Measurements from ENCODE around the gene STAG1. TPM values are rescaled to one million over a fixed set of nuclear protein-coding genes. Genes with fewer than 3 reads are reported as not detected.

The STAG1 gene
- total and polyA plus RNA-seq, 2 experiments from 2014 or later, result 9.0 to 21.9 TPM

GRCh38 chr3:136535906-136536305 is 216.3 kb downstream of the STAG1 start:
- H3K36me3 ChIP-seq (ENCODE audit: insufficient read depth), result no peaks in the 10 kb centered on the region
- H4K20me1 ChIP-seq (replicated peaks; ENCODE audit: insufficient read depth), result no peaks in the 10 kb centered on the region
- H3K4me3 ChIP-seq, result no peak overlapping the region
- Mint-ChIP-seq H3K4me1 (no peaks in the 10 kb centered on the region), H3K27ac (no peak overlapping the region), H3K9me3 (no peaks in the 10 kb centered on the region), H3K27me3 (ENCODE audit: insufficient read depth, low read depth, poor library complexity) (peaks cover under 1% of the 10 kb centered on the region), H3K36me3 (ENCODE audit: low read depth) (no peaks in the 10 kb centered on the region; the same call in 2 of the 3 replicates), H3K4me3 (no peak overlapping the region)
- H3K79me2 ChIP-seq (replicated peaks; ENCODE audit: insufficient read depth), result peaks cover 9% of the 10 kb centered on the region; the same call in 1 of the 2 replicates
- no peaks in the 10 kb centered on the region for H3K27me3 ChIP-seq (ENCODE audit: insufficient read depth)
- ATAC-seq, result no peak
- no peak for DNase-seq (ENCODE audit: low spot score)
- H3F3A ChIP-seq (replicated peaks; ENCODE audit: low read depth), result no peaks in the 10 kb centered on the region
- H3K4me2 ChIP-seq, result no peak overlapping the region
- no peak overlapping the region for H2AFZ ChIP-seq
- 0 out of 2 replicates have a peak, but pooled peaks cover 2% of the 10 kb centered on the region for H3K9me2 ChIP-seq (ENCODE audit: insufficient read depth)
- H3K4me1 ChIP-seq (ENCODE audit: insufficient read depth), result no peaks in the 10 kb centered on the region
- TF ChIP-seq EZH2phosphoT487 (IDR thresholded peaks at IDR 0.05; ENCODE audit: unreplicated experiment) (no peak), CREB1 (CRISPR knock-in tag; IDR thresholded peaks at IDR 0.05; ENCODE audit: low read depth) (no peak), JUNB (IDR thresholded peaks at IDR 0.05; ENCODE audit: unreplicated experiment) (no peak)
- TF ChIP-seq, protein P1, sequence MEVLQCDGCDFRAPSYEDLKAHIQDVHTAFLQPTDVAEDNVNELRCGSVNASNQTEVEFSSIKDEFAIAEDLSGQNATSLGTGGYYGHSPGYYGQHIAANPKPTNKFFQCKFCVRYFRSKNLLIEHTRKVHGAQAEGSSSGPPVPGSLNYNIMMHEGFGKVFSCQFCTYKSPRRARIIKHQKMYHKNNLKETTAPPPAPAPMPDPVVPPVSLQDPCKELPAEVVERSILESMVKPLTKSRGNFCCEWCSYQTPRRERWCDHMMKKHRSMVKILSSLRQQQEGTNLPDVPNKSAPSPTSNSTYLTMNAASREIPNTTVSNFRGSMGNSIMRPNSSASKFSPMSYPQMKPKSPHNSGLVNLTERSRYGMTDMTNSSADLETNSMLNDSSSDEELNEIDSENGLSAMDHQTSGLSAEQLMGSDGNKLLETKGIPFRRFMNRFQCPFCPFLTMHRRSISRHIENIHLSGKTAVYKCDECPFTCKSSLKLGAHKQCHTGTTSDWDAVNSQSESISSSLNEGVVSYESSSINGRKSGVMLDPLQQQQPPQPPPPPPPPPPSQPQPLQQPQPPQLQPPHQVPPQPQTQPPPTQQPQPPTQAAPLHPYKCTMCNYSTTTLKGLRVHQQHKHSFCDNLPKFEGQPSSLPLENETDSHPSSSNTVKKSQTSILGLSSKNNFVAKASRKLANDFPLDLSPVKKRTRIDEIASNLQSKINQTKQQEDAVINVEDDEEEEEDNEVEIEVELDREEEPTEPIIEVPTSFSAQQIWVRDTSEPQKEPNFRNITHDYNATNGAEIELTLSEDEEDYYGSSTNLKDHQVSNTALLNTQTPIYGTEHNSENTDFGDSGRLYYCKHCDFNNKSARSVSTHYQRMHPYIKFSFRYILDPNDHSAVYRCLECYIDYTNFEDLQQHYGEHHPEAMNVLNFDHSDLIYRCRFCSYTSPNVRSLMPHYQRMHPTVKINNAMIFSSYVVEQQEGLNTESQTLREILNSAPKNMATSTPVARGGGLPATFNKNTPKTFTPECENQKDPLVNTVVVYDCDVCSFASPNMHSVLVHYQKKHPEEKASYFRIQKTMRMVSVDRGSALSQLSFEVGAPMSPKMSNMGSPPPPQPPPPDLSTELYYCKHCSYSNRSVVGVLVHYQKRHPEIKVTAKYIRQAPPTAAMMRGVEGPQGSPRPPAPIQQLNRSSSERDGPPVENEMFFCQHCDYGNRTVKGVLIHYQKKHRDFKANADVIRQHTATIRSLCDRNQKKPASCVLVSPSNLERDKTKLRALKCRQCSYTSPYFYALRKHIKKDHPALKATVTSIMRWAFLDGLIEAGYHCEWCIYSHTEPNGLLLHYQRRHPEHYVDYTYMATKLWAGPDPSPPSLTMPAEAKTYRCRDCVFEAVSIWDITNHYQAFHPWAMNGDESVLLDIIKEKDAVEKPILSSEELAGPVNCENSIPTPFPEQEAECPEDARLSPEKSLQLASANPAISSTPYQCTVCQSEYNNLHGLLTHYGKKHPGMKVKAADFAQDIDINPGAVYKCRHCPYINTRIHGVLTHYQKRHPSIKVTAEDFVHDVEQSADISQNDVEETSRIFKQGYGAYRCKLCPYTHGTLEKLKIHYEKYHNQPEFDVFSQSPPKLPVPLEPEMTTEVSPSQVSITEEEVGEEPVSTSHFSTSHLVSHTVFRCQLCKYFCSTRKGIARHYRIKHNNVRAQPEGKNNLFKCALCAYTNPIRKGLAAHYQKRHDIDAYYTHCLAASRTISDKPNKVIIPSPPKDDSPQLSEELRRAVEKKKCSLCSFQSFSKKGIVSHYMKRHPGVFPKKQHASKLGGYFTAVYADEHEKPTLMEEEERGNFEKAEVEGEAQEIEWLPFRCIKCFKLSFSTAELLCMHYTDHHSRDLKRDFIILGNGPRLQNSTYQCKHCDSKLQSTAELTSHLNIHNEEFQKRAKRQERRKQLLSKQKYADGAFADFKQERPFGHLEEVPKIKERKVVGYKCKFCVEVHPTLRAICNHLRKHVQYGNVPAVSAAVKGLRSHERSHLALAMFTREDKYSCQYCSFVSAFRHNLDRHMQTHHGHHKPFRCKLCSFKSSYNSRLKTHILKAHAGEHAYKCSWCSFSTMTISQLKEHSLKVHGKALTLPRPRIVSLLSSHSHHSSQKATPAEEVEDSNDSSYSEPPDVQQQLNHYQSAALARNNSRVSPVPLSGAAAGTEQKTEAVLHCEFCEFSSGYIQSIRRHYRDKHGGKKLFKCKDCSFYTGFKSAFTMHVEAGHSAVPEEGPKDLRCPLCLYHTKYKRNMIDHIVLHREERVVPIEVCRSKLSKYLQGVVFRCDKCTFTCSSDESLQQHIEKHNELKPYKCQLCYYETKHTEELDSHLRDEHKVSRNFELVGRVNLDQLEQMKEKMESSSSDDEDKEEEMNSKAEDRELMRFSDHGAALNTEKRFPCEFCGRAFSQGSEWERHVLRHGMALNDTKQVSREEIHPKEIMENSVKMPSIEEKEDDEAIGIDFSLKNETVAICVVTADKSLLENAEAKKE (CRISPR knock-in tag; IDR thresholded peaks at IDR 0.05), result no peak
- no peak overlapping the region for H3K27ac ChIP-seq (ENCODE audit: low read depth)

- no peak overlapping the region for H3K27ac Mint-ChIP-seq
- Histone ChIP-seq H4K20me1 (replicated peaks; ENCODE audit: insufficient read depth) (no peaks in the 10 kb centered on the region), H3K27me3 (ENCODE audit: insufficient read depth) (no peaks in the 10 kb centered on the region), H3K4me2 (no peak overlapping the region), H3K4me1 (ENCODE audit: insufficient read depth) (peaks cover 9% of the 10 kb centered on the region), H3F3A (replicated peaks; ENCODE audit: low read depth) (no peaks in the 10 kb centered on the region), H3K9me2 (ENCODE audit: insufficient read depth) (0 out of 2 replicates have a peak, but pooled peaks cover 2% of the 10 kb centered on the region), H3K79me2 (replicated peaks; ENCODE audit: insufficient read depth) (peaks cover 20% of the 10 kb centered on the region), H2AFZ (no peak overlapping the region), H3K4me3 (no peak overlapping the region), H3K36me3 (ENCODE audit: insufficient read depth) (no peaks in the 10 kb centered on the region), H3K27ac (ENCODE audit: low read depth) (no peak overlapping the region)
- peaks cover 12% of the 10 kb centered on the region for H3K4me1 Mint-ChIP-seq
- DNase-seq (ENCODE audit: low spot score) (no peak), ATAC-seq (no peak)
- H3K36me3 Mint-ChIP-seq (ENCODE audit: low read depth), result peaks cover 5% of the 10 kb centered on the region; the same call in 2 of the 3 replicates
- H3K27me3 Mint-ChIP-seq (ENCODE audit: insufficient read depth, low read depth, poor library complexity), result peaks cover 3% of the 10 kb centered on the region
- H3K4me3 Mint-ChIP-seq, result no peak overlapping the region
- no peaks in the 10 kb centered on the region; the same call in 2 of the 3 replicates for H3K9me3 Mint-ChIP-seq
- TF ChIP-seq, protein P2, sequence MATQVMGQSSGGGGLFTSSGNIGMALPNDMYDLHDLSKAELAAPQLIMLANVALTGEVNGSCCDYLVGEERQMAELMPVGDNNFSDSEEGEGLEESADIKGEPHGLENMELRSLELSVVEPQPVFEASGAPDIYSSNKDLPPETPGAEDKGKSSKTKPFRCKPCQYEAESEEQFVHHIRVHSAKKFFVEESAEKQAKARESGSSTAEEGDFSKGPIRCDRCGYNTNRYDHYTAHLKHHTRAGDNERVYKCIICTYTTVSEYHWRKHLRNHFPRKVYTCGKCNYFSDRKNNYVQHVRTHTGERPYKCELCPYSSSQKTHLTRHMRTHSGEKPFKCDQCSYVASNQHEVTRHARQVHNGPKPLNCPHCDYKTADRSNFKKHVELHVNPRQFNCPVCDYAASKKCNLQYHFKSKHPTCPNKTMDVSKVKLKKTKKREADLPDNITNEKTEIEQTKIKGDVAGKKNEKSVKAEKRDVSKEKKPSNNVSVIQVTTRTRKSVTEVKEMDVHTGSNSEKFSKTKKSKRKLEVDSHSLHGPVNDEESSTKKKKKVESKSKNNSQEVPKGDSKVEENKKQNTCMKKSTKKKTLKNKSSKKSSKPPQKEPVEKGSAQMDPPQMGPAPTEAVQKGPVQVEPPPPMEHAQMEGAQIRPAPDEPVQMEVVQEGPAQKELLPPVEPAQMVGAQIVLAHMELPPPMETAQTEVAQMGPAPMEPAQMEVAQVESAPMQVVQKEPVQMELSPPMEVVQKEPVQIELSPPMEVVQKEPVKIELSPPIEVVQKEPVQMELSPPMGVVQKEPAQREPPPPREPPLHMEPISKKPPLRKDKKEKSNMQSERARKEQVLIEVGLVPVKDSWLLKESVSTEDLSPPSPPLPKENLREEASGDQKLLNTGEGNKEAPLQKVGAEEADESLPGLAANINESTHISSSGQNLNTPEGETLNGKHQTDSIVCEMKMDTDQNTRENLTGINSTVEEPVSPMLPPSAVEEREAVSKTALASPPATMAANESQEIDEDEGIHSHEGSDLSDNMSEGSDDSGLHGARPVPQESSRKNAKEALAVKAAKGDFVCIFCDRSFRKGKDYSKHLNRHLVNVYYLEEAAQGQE (IDR thresholded peaks at IDR 0.05; ENCODE audit: unreplicated experiment), result no peak
- TF ChIP-seq CREB1 (CRISPR knock-in tag; IDR thresholded peaks at IDR 0.05; ENCODE audit: low read depth) (no peak), NANOG (IDR thresholded peaks at IDR 0.05; ENCODE audit: borderline replicate concordance) (no peak), ETS1 (IDR thresholded peaks at IDR 0.05) (no peak), CTCF (conservative IDR thresholded peaks at IDR 0.05; ENCODE audit: low read depth in 2 of 2) (no peak), EZH2phosphoT487 (IDR thresholded peaks at IDR 0.05; ENCODE audit: unreplicated experiment) (no peak), ZNF331 (CRISPR knock-in tag; IDR thresholded peaks at IDR 0.05; ENCODE audit: low read depth) (no peak)
Observed at GRCh38 chr3:136532766-136533165, 219.4 kb downstream of the STAG1 start.
